Panc1 (cell line): ENCODE measurements around the gene AHCY. TPM values are rescaled to one million over a fixed set of nuclear protein-coding genes. Genes with fewer than 3 reads are reported as not detected.

Experiments
- ATAC-seq: fragments of 200-7000 bp; cut with Tn5 transposase; 2 replicates; pipeline ENCODE4 v1.9.1; 2020; ENCODE audit warnings: mild to moderate bottlenecking, moderate library complexity
- BruUV-seq: library from RNA; stranded (reverse); fragments of 400-500 nt; replicated peaks from 2 replicates; lab custom pipeline; 2021; lab: Mats Ljungman, UMichigan
- CTCF ChIA-PET: fragments of 300-600 bp; sonication (Branson Sonifier 250); formaldehyde crosslinking; loops from one replicate; lab custom pipeline; 2022; ENCODE audit warnings: antibody characterized with exemption; lab: Charles Lee
- POLR2A ChIA-PET: fragments of 300-600 bp; sonication (Branson Sonifier 250); formaldehyde crosslinking; loops from one replicate; lab custom pipeline; 2022; ENCODE audit warnings: antibody characterized with exemption; lab: Charles Lee
- DNase-seq: peaks from one replicate; pipeline ENCODE4 v3.0.0-alpha.2; 2010; ENCODE audit warnings: low read depth, low spot score
- H3K27ac ChIP-seq: 2 replicates; pipeline ENCODE4 v1.5.1; 2011; ENCODE audit warnings: mild to moderate bottlenecking, low read length, inconsistent platforms
- H3K27me3 ChIP-seq: fragments of 200-500 bp; sonication (Bioruptor generic); 2 replicates; pipeline ENCODE4 v1.6.0; 2014; ENCODE audit warnings: low read length, inconsistent platforms; ENCODE audit not compliant: control insufficient read depth, insufficient read depth
- H3K36me3 ChIP-seq: fragments of 200-500 bp; sonication (Bioruptor generic); 2 replicates; pipeline ENCODE4 v1.5.1; 2014; ENCODE audit warnings: inconsistent platforms, mild to moderate bottlenecking, low read length, moderate library complexity; ENCODE audit not compliant: control insufficient read depth, insufficient read depth
- H3K4me1 ChIP-seq: 2 replicates; pipeline ENCODE4 v1.5.1; 2011; ENCODE audit warnings: inconsistent platforms, mild to moderate bottlenecking, low read length, moderate library complexity; ENCODE audit not compliant: control insufficient read depth, insufficient read depth
- H3K4me3 ChIP-seq, 2 experiments: 2 replicates each; pipeline ENCODE4 v1.5.1; 2011 to 2012; ENCODE audit warnings: low read depth in 2 of 2, low read length in 2 of 2, mild to moderate bottlenecking in 2 of 2, inconsistent platforms in 1 of 2, moderate library complexity in 1 of 2
- H3K9me3 ChIP-seq: fragments of 200-500 bp; sonication (Bioruptor generic); 2 replicates; pipeline ENCODE4 v1.5.1; 2014; ENCODE audit warnings: low read depth, mild to moderate bottlenecking, inconsistent platforms, low read length, moderate library complexity; ENCODE audit not compliant: control insufficient read depth, insufficient read depth
- POLR2AphosphoS5 ChIP-seq: IDR thresholded peaks from 2 replicates; pipeline ENCODE4 v1.6.1; 2012; ENCODE audit warnings: mild to moderate bottlenecking, low read depth, low read length, moderate library complexity
- SIN3A ChIP-seq: IDR thresholded peaks from 2 replicates; pipeline ENCODE4 v1.6.1; 2012; ENCODE audit warnings: low read depth, mild to moderate bottlenecking, low read length, moderate library complexity, borderline replicate concordance; ENCODE audit not compliant: insufficient read depth
- TCF7L2 ChIP-seq: IDR thresholded peaks from 2 replicates; pipeline ENCODE4 v1.6.1; 2011; ENCODE audit warnings: mild to moderate bottlenecking, low read depth, low read length, inconsistent platforms
- in situ Hi-C: cut with HindIII; loops from 2 replicates; pipeline ENCODE4 v1.10.0; 2016; ENCODE audit warnings: low sequenced_read_pairs, low pct_unique_long_range_greater_than_20kb
- intact Hi-C: fragments of 100-400 bp; cut with micrococcal nuclease; formaldehyde crosslinking; loops from one replicate; pipeline ENCODE4 v1.10.0; 2022; ENCODE audit not compliant: unreplicated experiment
- total RNA-seq: library from RNA; stranded (reverse); gene quantifications from one replicate; pipeline ENCODE4 v1.2.1, GENCODE V29; 2021; ENCODE audit not compliant: unreplicated experiment
- TF ChIP-seq, protein P1 (sequence below): fragments of 450-650 bp; IDR thresholded peaks from 2 replicates; pipeline ENCODE4 v1.5.1; 2017; ENCODE audit warnings: mild to moderate bottlenecking
- TF ChIP-seq, protein P2 (sequence below), 2 experiments: IDR thresholded peaks; 2 replicates each; pipeline ENCODE4 v1.6.1; 2011 to 2012; ENCODE audit warnings: low read depth in 2 of 2, control low read depth in 1 of 2, low read length in 1 of 2, mild to moderate bottlenecking in 1 of 2, moderate library complexity in 1 of 2; ENCODE audit not compliant: insufficient read depth in 1 of 2

The AHCY gene
- total RNA-seq, 1 experiment from 2014 or later, result 171 TPM

DNA sequence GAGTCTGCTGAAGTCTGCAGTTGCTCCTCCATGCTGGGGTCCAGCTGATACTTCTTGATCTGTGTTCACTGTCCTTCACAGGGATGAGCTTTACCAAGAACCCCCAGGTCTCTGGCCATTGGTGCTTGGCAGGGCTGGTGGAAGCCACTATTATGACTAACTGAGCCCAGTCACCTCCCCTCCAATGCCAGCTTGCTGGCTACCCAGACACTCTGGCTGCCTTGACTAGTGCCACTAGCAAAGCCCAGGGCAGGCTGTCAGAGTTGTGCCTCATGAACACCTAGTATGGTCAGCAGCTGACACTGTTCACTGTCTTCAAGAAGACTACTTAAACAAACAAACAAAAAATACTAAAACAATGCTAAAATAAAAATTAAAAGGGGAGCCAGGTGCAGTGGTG, 53.1 kb downstream of the AHCY start:
- no peak for ATAC-seq
- Histone ChIP-seq H3K27me3 (no peaks in the 10 kb centered on the region), H3K4me3 (no peak overlapping the region), H3K4me1 (no peaks in the 10 kb centered on the region), H3K9me3 (no peaks in the 10 kb centered on the region), H3K27ac (no peak overlapping the region), H3K36me3 (no peaks in the 10 kb centered on the region)
- CTCF ChIA-PET, result no interaction called here
- in situ Hi-C loops, result no loop called here
- DNase-seq, result no peak
- intact Hi-C loops, result no loop called here
- POLR2A ChIA-PET, result interaction anchor here (0.6 kb wide), 1 partner anchor 57 kb away, joined by 5 read pairs; no protein-coding TSS in a partner anchor
- TF ChIP-seq, protein P1, sequence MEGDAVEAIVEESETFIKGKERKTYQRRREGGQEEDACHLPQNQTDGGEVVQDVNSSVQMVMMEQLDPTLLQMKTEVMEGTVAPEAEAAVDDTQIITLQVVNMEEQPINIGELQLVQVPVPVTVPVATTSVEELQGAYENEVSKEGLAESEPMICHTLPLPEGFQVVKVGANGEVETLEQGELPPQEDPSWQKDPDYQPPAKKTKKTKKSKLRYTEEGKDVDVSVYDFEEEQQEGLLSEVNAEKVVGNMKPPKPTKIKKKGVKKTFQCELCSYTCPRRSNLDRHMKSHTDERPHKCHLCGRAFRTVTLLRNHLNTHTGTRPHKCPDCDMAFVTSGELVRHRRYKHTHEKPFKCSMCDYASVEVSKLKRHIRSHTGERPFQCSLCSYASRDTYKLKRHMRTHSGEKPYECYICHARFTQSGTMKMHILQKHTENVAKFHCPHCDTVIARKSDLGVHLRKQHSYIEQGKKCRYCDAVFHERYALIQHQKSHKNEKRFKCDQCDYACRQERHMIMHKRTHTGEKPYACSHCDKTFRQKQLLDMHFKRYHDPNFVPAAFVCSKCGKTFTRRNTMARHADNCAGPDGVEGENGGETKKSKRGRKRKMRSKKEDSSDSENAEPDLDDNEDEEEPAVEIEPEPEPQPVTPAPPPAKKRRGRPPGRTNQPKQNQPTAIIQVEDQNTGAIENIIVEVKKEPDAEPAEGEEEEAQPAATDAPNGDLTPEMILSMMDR, result no peak
- TF ChIP-seq TCF7L2, result no peak
- BruUV-seq, result no TSS peak

DNA sequence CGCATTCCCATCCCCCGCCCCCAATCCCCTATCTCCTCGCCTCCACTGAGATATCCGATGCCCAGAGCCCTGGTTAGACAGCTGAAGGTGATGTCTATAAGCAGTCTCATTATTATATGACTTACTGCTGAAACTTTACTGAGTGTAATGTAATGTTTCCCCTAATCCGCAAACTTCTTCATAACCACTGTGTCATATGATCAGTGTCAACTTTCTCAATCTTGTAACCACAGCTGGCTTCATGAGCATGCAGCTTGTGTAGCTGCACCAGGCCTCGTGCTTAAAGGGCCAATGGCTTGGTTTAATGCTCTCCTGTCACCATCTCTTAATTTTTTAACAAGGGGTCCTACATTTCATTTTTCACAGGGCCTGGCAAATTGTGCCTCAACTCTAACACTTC, 53.9 kb downstream of the AHCY start:
- BruUV-seq, result no TSS peak
- Histone ChIP-seq H3K9me3 (no peaks in the 10 kb centered on the region), H3K36me3 (no peaks in the 10 kb centered on the region), H3K4me3 (no peak overlapping the region), H3K4me1 (no peaks in the 10 kb centered on the region), H3K27ac (no peak overlapping the region), H3K27me3 (no peaks in the 10 kb centered on the region)
- ChIA-PET CTCF (interaction anchor here (0.7 kb wide), 1 partner anchor 58 kb away, joined by 3 read pairs; no protein-coding TSS in a partner anchor), POLR2A (interaction anchor here (0.6 kb wide), 1 partner anchor 56 kb away, joined by 5 read pairs; no protein-coding TSS in a partner anchor)
- intact Hi-C loops (no loop called here), in situ Hi-C loops (no loop called here)
- no peak for TF ChIP-seq TCF7L2
- TF ChIP-seq, protein P1, result no peak
- TF ChIP-seq, protein P2, sequence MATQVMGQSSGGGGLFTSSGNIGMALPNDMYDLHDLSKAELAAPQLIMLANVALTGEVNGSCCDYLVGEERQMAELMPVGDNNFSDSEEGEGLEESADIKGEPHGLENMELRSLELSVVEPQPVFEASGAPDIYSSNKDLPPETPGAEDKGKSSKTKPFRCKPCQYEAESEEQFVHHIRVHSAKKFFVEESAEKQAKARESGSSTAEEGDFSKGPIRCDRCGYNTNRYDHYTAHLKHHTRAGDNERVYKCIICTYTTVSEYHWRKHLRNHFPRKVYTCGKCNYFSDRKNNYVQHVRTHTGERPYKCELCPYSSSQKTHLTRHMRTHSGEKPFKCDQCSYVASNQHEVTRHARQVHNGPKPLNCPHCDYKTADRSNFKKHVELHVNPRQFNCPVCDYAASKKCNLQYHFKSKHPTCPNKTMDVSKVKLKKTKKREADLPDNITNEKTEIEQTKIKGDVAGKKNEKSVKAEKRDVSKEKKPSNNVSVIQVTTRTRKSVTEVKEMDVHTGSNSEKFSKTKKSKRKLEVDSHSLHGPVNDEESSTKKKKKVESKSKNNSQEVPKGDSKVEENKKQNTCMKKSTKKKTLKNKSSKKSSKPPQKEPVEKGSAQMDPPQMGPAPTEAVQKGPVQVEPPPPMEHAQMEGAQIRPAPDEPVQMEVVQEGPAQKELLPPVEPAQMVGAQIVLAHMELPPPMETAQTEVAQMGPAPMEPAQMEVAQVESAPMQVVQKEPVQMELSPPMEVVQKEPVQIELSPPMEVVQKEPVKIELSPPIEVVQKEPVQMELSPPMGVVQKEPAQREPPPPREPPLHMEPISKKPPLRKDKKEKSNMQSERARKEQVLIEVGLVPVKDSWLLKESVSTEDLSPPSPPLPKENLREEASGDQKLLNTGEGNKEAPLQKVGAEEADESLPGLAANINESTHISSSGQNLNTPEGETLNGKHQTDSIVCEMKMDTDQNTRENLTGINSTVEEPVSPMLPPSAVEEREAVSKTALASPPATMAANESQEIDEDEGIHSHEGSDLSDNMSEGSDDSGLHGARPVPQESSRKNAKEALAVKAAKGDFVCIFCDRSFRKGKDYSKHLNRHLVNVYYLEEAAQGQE (IDR thresholded peaks at IDR 0.05; ENCODE audit: insufficient read depth in 1 of 2, low read depth in 2 of 2, low read length in 1 of 2), result no peak
- no peak for TF ChIP-seq SIN3A
- no peak for TF ChIP-seq POLR2AphosphoS5
- no peak for ATAC-seq
- no peak for DNase-seq
